Peyer's patch (tissue), 4 donors: ENCODE measurements around the gene CERS6. TPM values are rescaled to one million over a fixed set of nuclear protein-coding genes. Genes with fewer than 3 reads are reported as not detected.
"Not testable (repeated sequence)": the region's sequence is repeated elsewhere in the genome, so short reads cannot be mapped to it uniquely, and the experiment has no call there.

ENCODE experiments used
- DNase-seq, 3 donors: peaks; one replicate each; pipeline ENCODE4 v3.0.0-alpha.2; 2017 to 2019
- H3K27ac ChIP-seq, 4 donors: fragments of 200-600 bp; sonication (generic); one replicate each; pipeline ENCODE4 v1.5.1; 2016 to 2019
- H3K27me3 ChIP-seq, 2 donors: fragments of 200-600 bp; sonication (generic); one replicate each; pipeline ENCODE4 v1.5.1; 2019
- H3K36me3 ChIP-seq, 3 donors: fragments of 200-600 bp; sonication (generic); one replicate each; pipeline ENCODE4 v1.5.1; 2016 to 2019
- H3K4me1 ChIP-seq, 4 donors: fragments of 200-600 bp; sonication (generic); one replicate each; pipeline ENCODE4 v1.5.1; 2016 to 2019
- H3K4me3 ChIP-seq, 4 donors: fragments of 200-600 bp; sonication (generic); 1 replicate in 3 of 4; 2 replicates in 1 of 4; pipeline ENCODE4 v1.5.1; 2016 to 2019; ENCODE audit warnings: mild to moderate bottlenecking in 1 of 4
- H3K9me3 ChIP-seq, 4 donors: fragments of 200-600 bp; sonication (generic); one replicate each; pipeline ENCODE4 v1.5.1; 2016 to 2019; ENCODE audit warnings: mild to moderate bottlenecking in 1 of 4
- POLR2A ChIP-seq, 2 donors: fragments of 450-650 bp; IDR thresholded peaks; one replicate each; pipeline ENCODE4 v1.5.1; 2017; ENCODE audit warnings: antibody characterized with exemption in 2 of 2, mild to moderate bottlenecking in 2 of 2, moderate library complexity in 2 of 2
- total RNA-seq, 4 donors: library from RNA; depleted of rRNA; stranded (reverse); fragments of >200 nt; gene quantifications; one replicate each; pipeline ENCODE4 v1.1.0, GENCODE V29; 2016
- TF ChIP-seq, protein P1 (sequence below), 6 experiments: fragments of 450-650 bp in 4 of 6; fragments of 200-600 bp in 2 of 6; sonication (generic) in 1 of 6; IDR thresholded peaks; one replicate each; pipeline ENCODE4 v1.5.1; 2017 to 2019; ENCODE audit warnings: antibody characterized with exemption in 6 of 6, mild to moderate bottlenecking in 3 of 6, moderate library complexity in 1 of 6

CERS6 gene
- total RNA-seq, 4 donors from 2014 or later, result 28.1 to 110 (median 96.7) TPM

DNA sequence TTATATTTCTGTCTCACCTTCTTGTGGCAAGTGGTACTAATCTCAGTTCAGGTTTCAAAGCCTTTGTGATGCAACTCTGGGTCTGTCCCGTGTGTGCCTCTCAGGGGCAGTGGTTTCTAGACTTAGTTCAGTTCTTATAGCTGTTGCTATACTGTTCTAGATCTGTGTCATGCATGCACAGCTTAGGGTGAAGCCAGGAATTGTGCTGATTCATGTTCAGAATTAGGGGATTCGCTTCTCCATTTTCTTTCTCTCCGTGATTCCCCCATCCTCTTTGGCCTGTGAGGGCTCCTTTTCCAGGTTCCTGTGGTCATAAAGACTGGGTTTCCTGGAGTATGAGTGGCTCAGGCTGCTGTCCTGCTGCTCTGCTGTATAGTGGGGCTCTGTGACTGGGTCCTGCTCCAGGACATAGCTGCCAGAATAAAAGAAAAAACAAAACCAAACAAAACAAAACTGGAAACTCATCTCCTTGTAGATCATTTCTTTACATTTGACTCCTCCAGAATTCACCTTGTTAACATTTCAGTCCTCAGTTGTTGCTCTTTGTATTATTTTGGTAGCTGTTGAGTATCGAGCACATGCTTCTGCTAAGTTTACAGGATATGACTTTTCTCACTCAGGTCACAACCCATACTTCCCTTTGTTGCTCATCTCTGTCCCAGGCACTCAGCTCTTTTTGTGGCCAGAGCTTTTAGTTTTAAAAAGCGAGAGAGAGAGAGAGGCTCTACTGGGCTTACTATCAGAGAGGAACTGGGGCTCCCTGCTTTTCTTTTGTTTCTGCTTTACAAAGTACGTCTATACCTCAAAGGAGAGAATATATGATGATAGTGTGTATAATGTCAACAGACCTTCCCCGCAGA, 34.2 kb downstream of the CERS6 start:
- Histone ChIP-seq H3K9me3 (no peaks in the 10 kb centered on the region), H3K4me3 (peak overlapping the region in 2 of 4 donors; percentile 1 to 17), H3K36me3 (no peaks in the 10 kb centered on the region), H3K27me3 (no peaks in the 10 kb centered on the region), H3K27ac (peak overlapping the region in 3 of 4 donors; percentile 36 to 42 (median 38)), H3K4me1 (peaks cover 0 to 18% (median 0%) of the 10 kb centered on the region in 4 donors)
- peak in 1 of 3 donors; percentile 48 for DNase-seq
- TF ChIP-seq, protein P1, sequence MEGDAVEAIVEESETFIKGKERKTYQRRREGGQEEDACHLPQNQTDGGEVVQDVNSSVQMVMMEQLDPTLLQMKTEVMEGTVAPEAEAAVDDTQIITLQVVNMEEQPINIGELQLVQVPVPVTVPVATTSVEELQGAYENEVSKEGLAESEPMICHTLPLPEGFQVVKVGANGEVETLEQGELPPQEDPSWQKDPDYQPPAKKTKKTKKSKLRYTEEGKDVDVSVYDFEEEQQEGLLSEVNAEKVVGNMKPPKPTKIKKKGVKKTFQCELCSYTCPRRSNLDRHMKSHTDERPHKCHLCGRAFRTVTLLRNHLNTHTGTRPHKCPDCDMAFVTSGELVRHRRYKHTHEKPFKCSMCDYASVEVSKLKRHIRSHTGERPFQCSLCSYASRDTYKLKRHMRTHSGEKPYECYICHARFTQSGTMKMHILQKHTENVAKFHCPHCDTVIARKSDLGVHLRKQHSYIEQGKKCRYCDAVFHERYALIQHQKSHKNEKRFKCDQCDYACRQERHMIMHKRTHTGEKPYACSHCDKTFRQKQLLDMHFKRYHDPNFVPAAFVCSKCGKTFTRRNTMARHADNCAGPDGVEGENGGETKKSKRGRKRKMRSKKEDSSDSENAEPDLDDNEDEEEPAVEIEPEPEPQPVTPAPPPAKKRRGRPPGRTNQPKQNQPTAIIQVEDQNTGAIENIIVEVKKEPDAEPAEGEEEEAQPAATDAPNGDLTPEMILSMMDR (IDR thresholded peaks at IDR 0.05), result peak in 1 of 6 experiments; percentile 5
- no peak for TF ChIP-seq POLR2A (IDR thresholded peaks at IDR 0.05)

DNA sequence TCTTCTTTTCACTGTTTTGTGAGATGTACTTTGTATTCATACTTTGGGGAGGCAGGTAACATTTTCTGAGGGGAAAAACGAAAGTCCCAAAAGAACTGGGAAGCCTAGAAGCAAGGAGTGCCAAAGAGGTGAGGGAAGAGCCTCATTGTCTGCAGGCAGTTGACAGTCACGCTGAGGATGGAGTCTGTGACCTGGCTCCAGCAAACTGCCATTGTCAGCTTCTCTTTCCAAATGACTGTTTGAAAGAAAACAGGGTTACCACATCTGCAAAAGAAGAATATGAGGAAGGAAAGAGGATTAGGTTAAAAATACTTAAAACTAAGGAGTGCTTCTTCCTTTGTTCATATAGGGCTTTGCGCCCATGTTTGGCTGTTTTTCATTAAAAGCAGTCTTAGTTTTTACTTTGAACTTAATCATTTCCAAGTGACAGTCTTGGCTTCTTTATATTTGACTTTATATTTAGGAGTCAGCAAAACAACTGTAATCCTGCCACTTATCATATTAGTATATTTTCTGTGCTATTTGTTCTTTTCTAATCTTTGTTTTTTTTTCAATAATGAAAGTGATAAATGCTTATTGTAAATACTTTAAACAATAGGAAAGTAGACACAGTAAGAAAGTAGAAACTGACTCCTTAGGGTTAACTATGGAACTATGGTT, 35.0 kb downstream of the CERS6 start:
- H3K36me3 ChIP-seq, result no peaks in the 10 kb centered on the region
- H3K27ac ChIP-seq, result peak overlapping the region in 3 of 4 donors; percentile 15 to 42 (median 36)
- peak overlapping the region in 1 of 4 donors; percentile 17 for H3K4me3 ChIP-seq
- no peaks in the 10 kb centered on the region for H3K27me3 ChIP-seq
- no peaks in the 10 kb centered on the region for H3K9me3 ChIP-seq
- peaks cover 0 to 18% (median 0%) of the 10 kb centered on the region in 4 donors for H3K4me1 ChIP-seq
- TF ChIP-seq POLR2A (IDR thresholded peaks at IDR 0.05), result no peak
- TF ChIP-seq, protein P1 (IDR thresholded peaks at IDR 0.05), result no peak
- DNase-seq, result no peak

DNA sequence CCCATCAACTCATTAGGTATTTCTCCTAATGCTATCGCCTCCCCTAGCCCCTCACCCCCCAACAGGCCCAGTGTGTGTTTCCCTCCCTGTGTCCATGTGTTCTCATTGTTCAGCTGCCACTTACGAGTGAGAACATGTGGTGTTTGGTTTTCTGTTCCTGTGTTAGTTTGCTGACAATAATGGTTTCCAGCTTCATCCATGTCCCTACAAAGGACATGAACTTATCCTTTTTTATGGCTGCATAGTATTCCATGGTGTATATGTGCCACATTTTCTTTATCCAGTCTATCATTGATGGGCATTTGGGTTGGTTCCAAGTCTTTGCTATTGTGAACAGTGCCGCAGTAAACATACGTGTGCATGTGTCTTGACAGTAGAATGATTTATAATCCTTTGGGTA, 35.7 kb downstream of the CERS6 start:
- H3K27ac ChIP-seq, H3K4me3 ChIP-seq, H3K36me3 ChIP-seq: not testable (repeated sequence)

DNA sequence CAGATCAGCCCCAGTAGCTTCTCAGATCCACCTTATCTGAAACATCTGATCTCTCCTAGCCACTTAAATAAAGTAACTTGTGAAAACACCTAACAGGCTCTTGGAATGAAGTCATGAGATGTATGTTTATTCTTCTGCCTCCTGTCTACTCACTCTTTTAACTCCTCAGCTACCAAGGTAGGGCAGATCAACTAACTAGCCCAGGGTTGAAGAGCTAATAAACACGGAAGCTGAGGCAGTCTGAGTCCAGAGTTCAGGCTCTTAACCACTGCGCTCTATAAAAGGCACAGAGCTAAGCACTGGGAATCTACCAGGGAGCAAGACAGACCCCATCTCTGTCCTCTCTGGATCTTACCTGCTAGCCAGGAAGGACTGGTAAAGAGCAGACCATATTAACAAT, 37.1 kb downstream of the CERS6 start:
- not testable (repeated sequence) for H3K36me3 ChIP-seq, H3K9me3 ChIP-seq, H3K27me3 ChIP-seq, H3K4me3 ChIP-seq
- peak; percentile 9 to 60 for TF ChIP-seq POLR2A (IDR thresholded peaks at IDR 0.05)
- Histone ChIP-seq H3K4me1 (peaks cover 0 to 18% (median 0%) of the 10 kb centered on the region in 4 donors), H3K27ac (peak overlapping the region in 3 of 4 donors; percentile 50 to 86 (median 74))
- DNase-seq, result peak in 1 of 3 donors; percentile 73

More for the DNA sequence above, 35.7 kb downstream of the CERS6 start:
- DNase-seq, H3K27me3 ChIP-seq, H3K9me3 ChIP-seq: not testable (repeated sequence)
- peaks cover 0 to 18% (median 0%) of the 10 kb centered on the region in 4 donors for H3K4me1 ChIP-seq

DNA sequence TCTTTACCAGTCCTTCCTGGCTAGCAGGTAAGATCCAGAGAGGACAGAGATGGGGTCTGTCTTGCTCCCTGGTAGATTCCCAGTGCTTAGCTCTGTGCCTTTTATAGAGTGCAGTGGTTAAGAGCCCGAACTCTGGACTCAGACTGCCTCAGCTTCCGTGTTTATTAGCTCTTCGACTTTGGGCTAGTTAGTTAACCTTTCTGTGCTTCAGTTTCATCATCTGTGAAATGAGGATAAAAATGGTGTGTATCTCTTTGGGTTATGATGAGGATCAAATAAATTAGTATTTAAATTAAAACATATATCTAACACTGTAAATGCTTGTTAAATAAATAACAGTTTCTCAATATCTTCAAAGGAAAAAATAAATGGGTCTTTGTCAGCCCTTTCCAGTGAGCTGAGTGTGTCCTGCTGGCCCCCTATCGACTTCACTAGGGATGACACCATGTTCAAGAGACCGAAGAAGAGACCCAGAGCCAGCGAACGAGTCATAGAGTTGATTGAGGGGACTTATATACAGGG, 38.2 kb downstream of the CERS6 start:
- TF ChIP-seq POLR2A (IDR thresholded peaks at IDR 0.05), result peak in 1 of 2 donors; percentile 42
- TF ChIP-seq, protein P1 (IDR thresholded peaks at IDR 0.05), result peak in 4 of 6 experiments; percentile 16 to 60 (median 51)
- H3K9me3 ChIP-seq, result no peaks in the 10 kb centered on the region
- peak overlapping the region in 3 of 4 donors; percentile 50 to 86 (median 74) for H3K27ac ChIP-seq
- H3K4me3 ChIP-seq, result no peak overlapping the region
- peak in 1 of 3 donors; percentile 66 for DNase-seq
- H3K4me1 ChIP-seq, result peaks cover 0 to 18% (median 0%) of the 10 kb centered on the region in 4 donors
- no peaks in the 10 kb centered on the region for H3K27me3 ChIP-seq
- no peaks in the 10 kb centered on the region for H3K36me3 ChIP-seq

DNA sequence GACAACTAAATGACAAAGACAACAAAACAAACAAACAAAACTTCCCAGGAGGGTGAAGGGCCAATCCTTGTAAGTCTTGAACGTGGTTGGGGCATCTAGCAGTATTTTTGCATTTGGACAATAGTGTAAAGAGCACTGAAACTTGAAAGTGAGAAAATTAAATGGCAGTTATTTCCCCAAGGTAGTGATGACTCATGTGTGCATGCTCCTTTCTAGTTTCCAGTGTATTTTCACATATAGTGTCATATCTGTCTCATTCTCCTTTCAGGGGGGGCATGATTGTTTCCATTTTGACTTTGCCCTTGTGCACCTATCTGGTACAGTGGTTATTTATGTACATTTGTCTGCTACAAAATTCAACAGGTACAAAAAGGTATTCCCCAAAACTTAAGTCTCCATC, 39.5 kb downstream of the CERS6 start:
- Histone ChIP-seq H3K36me3 (no peaks in the 10 kb centered on the region), H3K9me3 (no peaks in the 10 kb centered on the region), H3K27ac (no peak overlapping the region), H3K4me3 (no peak overlapping the region), H3K27me3 (no peaks in the 10 kb centered on the region), H3K4me1 (peaks cover 0 to 9% (median 0%) of the 10 kb centered on the region in 4 donors)
- no peak for DNase-seq
- TF ChIP-seq POLR2A (IDR thresholded peaks at IDR 0.05), result no peak
- TF ChIP-seq, protein P1 (IDR thresholded peaks at IDR 0.05), result no peak
